Stimulated activated CD4-positive, alpha-beta T cell treated with anti-CD3 and anti-CD28 coated beads, Interleukin-1b, Interleukin-23, amount 100 ng/mL, for 48 hours (primary cell): ENCODE measurements around the gene SMYD3.
"Not testable (repeated sequence)": the region's sequence is repeated elsewhere in the genome, so short reads cannot be mapped to it uniquely, and the experiment has no call there.

Experiments used
- DNase-seq: peaks from one replicate; pipeline ENCODE4 v3.0.0-alpha.2; 2020

Gene SMYD3

DNA sequence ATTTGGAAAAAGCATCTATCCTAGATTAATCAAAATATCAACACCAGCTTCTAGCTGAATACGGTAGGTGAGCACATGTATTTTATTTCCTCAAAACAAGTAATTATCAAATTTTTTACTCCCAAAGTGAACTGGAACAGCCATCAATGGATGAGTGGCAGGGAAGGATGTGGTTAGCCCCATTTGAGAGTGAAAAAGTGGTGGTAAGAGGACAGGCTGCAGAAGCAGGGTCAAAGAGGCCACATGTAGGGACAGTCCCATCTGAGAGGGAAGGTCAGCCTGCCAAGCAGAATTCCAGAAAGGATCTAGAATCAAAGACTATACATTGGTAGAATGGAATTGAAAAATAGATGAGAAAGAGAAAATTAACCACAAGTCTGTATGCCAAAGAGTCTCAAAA lies 163.8 kb downstream of the SMYD3 start:
- DNase-seq: no peak

DNA sequence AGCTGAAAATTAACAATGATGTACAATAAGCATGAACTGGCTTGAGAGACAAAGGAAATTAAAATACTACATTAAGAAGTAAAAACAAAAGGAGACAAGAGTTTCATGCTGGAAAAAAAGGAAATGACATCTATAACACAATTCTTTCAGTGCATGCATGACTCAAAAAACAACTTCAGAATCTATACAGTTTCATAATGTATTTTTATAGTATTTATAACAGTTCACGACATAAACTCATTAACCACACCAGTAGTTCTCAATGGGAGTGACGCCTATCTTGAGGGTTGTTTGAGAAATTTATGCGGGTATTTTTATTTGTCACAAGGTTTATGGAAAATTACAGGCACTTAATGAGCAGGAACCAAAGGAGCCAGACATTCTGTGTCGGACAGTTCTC lies 168.5 kb downstream of the SMYD3 start:
- no peak for DNase-seq

- no peak for DNase-seq
Observed at GRCh38 chr1:246338098-246338497, 169.0 kb downstream of the SMYD3 start.

GRCh38 chr1:246335151-246335550 lies 171.9 kb downstream of the SMYD3 start:
- no peak for DNase-seq

DNA sequence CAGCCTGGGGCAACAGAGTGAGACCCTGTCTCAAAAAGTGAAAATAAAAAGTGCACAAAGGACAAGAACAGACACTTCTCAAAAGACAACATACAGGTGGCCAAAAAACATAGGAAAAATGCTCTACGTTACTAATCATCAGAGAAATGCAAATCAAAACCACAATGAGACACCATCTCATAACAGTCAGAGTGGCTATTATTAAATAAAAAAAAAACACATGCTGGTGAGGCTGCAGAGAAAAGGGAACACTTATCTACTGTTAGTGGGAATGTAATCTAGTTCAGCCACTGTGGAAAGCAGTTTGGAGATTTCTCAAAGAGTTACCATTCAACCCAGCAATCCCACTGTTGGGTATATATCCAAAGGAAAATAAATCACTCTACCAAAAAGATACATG lies 173.2 kb downstream of the SMYD3 start:
- DNase-seq: no peak

GRCh38 chr1:246332078-246332477 lies 175.0 kb downstream of the SMYD3 start:
- no peak for DNase-seq

GRCh38 chr1:246329900-246330299 lies 177.2 kb downstream of the SMYD3 start:
- DNase-seq: peak; percentile 59

GRCh38 chr1:246329292-246329691 lies 177.8 kb downstream of the SMYD3 start:
- not testable (repeated sequence) for DNase-seq

DNA sequence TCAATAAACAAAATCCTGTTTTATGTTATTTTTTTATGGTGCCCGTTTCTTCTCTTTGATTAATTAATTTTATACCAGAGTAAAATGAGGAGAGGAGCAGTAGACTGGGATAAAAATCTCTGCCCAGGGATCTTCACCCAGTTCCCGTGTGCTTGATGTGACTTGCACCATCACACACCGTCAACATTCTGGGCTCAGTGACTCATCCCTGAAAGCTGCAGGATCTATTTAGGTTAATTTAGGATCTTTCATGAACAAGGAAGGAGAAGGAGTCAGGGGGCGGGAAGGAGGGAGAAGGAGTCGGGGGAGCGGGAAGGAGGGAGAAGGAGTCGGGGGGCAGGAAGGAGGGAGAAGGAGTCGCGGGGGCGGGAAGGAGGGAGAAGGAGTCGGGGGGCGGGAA lies 182.4 kb downstream of the SMYD3 start:
- no peak for DNase-seq

DNA sequence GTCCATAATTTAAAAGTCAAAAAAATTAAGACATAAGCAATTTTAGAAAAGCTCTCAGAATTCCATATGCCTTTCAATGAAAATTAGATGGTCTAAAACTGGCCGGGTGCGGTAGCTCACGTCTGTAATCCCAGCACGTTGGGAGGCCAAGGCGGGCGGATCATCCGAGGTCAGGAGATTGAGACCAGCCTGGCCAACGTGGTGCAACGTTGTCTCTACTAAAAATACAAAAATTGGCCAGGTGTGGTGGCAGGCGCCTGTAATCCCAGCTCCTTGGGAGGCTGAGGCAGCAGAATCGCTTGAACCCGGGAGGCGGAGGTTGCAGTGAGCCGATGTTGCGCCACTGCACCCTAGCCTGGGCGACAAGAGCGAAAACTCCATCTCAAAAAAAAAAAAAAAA lies 183.0 kb downstream of the SMYD3 start:
- not testable (repeated sequence) for DNase-seq

DNA sequence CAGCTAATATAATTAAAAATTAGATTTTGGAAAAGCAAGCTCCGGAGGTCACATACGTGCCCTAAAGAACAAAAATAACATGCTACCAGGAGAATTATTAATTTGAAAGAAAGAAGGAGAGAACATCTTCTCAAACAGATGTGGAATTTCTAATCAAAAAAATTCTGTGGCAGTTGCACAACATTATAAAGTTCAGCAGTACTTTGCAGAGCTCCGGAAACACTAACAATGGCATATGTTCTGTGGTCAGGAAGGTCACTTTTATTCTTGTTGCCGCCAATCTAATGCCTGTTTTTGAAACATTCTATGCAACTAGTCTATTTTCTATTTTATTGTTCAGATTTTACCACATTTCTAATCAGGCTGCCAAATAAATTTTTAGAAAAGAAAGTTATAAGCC lies 186.8 kb downstream of the SMYD3 start:
- DNase-seq: no peak

DNA sequence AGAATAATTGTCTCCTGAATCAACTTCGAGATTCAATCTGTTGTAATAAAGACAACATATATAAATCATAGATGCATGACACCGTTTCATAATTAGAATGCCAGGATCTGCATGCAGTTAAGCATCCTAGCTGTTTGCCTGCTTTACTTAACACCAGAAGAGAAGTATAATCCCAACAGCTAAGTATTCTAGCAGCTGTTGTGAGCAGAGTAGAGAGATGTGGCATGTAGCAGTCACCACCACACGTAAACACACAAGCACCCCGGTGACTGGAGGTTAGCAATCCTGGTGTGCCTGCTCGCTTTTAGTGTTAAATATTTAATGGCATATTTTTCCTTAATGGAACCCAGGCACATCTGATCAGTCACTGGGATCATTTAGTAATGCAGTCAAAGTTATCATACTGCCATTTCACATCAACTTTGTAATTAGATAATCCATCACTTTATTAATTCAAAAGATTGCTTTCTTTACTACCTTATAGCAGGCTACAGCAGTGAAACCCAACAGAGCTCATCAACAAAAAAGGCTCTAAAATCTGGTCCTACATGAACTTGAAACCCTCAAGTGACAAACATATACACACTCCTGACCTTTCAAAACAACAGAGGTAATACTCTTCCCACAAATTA lies 187.9 kb downstream of the SMYD3 start:
- DNase-seq: no peak

- no peak for DNase-seq
Observed at GRCh38 chr1:246318622-246319021, 188.5 kb downstream of the SMYD3 start.

DNA sequence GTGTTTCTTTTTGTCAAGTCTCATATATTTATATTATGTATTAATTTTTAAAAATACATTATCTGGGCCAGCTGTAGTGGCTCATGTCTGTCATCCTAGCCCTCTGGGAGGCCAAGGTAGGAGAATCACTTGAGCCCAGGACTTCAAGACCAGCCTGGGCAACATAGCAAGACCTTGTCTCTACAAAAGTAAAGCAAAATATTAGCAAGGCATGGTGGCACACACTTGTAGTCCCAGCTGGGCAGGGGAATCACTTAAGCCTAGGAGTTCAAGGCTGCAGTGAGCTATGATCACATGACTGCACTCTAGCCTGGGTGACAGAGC lies 189.1 kb downstream of the SMYD3 start:
- DNase-seq: no peak

DNA sequence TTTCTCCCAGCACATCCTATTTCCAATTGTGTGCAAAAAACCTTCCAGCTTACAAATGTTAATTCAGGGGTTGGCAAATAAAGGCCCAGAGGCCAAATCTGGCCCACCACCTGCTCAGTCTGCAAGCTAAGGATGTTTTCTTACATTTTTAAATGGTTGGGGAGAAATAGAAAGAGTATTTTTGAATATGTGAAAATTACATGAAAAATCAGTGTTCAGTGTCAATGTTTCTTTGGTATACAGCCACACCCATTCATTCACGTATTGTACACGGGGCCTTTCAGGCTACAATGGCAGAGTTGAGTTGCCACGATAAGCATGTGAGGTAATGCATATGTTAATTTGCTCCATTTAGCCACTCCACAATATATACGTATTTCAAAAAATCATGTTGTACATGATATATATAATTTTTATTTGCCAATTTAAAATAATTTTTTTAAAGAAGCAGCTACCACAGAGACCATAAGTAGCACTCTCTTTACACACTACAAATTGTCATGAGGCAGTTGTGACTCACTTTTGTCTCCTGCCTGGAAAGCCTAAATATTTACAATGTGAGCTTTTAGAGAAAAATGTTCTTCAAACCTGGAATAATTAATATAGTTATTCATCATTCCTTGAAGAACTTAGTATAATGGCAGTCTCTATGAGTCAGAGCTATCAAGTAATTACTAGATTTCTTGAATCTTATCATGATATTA lies 189.6 kb downstream of the SMYD3 start:
- DNase-seq: no peak

GRCh38 chr1:246311461-246311860 lies 195.6 kb downstream of the SMYD3 start:
- DNase-seq: no peak

DNA sequence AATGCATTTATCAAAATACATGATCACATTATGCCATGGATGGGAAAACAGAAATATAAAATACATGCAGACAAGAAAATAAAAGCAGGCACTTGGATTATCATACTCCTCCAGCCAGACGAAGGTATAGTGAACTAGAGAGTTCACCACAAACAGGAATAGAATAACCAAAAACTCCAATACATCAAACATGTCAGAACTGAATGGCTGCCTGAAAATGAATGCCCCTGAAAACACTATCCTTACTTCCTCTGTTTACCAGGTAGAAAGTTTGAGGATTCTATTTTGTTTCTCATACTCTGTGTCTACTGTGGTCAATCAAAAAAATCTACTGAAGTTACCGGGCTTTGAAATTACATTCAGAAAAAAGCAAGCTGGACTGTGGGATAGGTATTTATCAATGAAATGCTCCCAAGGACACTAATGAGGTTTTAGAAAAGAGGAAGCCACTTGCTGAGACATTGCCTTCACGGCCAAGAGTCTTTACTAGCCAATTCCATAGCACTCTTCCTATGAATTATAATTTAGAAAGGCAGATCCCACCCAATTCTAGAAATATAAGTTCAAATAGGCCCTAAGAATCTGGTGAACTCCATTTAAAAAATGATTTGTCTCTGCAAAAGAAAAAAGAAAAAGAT lies 197.7 kb downstream of the SMYD3 start:
- no peak for DNase-seq

- DNase-seq: no peak
Observed at GRCh38 chr1:246308533-246309075, 198.5 kb downstream of the SMYD3 start.

DNA sequence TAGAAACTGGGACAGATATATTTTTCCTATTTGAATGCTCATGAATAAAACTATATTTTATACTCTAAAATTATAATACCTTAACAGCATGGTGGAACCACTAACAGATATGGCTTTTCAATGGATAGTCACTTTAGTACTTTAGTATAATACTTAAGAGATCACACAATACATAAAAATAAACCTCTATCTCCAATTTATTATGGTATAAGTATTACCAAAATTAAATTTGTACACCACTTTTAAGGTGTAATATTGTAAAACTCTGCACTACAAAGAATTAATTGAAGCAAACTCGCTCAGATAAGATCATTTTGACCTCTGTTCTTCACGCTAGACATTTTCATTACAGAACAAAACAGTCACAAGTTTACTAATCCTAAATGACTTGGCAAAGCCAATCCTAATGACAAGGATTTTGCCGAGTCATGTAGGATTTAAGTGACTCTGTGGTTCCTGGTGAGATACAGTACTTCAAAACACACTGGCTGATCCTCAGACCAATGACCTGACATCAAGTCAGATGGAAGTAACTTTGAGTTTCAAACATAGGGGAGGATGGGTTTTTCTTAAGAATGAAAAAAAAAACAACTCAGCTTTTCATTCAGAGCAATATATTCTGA lies 200.6 kb downstream of the SMYD3 start:
- DNase-seq: no peak

GRCh38 chr1:246304484-246305259 lies 202.4 kb downstream of the SMYD3 start:
- DNase-seq: no peak

DNA sequence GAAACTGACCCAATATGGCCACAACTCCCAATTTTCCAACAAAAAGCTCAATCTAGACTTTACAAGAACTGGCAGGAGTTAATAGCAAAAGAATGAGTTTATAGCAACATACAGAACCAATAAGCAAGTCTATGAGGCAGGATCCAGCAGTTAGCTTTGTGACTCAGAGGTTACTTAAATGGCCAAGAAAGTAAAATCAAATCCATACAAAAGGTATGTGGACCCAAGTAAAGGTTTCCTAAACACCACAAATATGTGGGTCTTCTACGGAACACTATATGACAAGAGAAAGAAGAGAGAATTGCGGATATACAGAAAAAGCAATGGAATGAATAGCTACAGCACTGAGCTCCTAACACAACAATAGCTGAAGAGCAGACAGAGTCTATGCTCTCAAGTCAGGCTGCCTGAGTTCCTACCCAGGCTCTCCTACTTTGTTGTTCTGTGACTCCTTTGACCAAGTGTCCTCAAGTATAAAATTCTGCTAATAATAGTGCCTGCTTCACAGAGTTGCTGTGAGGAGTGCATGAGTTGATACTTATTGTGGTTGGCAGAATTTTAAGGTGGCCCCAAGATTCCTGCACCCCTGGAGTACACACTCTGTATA lies 204.3 kb downstream of the SMYD3 start:
- no peak for DNase-seq

GRCh38 chr1:246302251-246302625 lies 204.8 kb downstream of the SMYD3 start:
- no peak for DNase-seq
